ENCODE measurements around the gene CNTN2. TPM values are rescaled to one million over a fixed set of nuclear protein-coding genes. Genes with fewer than 3 reads are reported as not detected.

CNTN2 gene
- total RNA-seq, 1 donor from 2014 or later, result 0.10 TPM

DNA sequence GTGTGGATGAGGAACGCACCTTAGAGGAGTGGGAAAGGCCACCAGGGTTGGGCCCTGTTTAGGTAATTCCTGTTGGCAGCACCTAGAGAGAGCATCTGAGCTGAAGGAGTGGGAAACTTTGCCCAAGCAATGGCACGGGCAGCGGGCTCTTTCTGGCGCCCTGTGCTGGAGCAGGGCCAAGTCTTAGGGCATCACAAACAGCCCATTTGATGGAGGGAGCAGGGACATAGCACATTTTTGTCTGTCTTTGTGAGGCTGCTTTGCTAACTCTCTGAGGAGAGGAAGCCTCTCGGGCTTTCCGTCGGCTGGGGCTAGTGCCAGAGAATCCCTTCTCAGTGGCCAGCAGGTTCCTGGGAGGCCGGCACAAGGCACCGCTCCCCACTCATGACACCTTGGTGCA lies 22.5 kb upstream of the CNTN2 start:
- DNase-seq (ENCODE audit: low spot score), result no peak
- Mint-ChIP-seq H3K27ac (ENCODE audit: unreplicated experiment) (no peak overlapping the region), H3K4me1 (ENCODE audit: unreplicated experiment) (no peaks in the 10 kb centered on the region), H3K27me3 (ENCODE audit: unreplicated experiment) (peaks cover 3% of the 10 kb centered on the region), H3K9me3 (ENCODE audit: unreplicated experiment) (no peaks in the 10 kb centered on the region), H3K36me3 (ENCODE audit: low read depth, unreplicated experiment) (no peaks in the 10 kb centered on the region), H3K4me3 (ENCODE audit: unreplicated experiment) (no peak overlapping the region)
- TF ChIP-seq, protein P1, sequence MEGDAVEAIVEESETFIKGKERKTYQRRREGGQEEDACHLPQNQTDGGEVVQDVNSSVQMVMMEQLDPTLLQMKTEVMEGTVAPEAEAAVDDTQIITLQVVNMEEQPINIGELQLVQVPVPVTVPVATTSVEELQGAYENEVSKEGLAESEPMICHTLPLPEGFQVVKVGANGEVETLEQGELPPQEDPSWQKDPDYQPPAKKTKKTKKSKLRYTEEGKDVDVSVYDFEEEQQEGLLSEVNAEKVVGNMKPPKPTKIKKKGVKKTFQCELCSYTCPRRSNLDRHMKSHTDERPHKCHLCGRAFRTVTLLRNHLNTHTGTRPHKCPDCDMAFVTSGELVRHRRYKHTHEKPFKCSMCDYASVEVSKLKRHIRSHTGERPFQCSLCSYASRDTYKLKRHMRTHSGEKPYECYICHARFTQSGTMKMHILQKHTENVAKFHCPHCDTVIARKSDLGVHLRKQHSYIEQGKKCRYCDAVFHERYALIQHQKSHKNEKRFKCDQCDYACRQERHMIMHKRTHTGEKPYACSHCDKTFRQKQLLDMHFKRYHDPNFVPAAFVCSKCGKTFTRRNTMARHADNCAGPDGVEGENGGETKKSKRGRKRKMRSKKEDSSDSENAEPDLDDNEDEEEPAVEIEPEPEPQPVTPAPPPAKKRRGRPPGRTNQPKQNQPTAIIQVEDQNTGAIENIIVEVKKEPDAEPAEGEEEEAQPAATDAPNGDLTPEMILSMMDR (IDR thresholded peaks at IDR 0.05; ENCODE audit: unreplicated experiment), result no peak

DNA sequence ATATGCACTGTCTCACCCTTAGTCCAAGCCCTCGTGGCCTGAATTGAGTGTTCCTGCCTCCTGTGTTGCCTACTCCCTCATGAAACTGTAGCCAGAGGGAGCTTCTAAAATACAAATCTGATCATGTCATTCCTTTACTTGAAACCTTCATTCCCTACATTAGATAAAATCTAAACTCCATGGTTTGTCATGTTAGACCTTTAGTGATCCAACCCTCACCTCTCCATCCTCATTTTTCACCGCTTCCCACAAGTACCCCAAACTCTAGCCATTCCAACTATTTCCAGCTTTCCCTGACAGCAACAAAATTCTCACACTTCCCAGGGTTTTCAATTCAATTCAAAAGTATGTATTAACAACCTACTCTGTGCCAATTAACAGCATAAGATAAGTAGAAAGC lies 18.3 kb upstream of the CNTN2 start:
- no peak for DNase-seq (ENCODE audit: low spot score)
- Mint-ChIP-seq H3K36me3 (ENCODE audit: low read depth, unreplicated experiment) (no peaks in the 10 kb centered on the region), H3K27me3 (ENCODE audit: unreplicated experiment) (peaks cover 2% of the 10 kb centered on the region), H3K27ac (ENCODE audit: unreplicated experiment) (no peak overlapping the region), H3K9me3 (ENCODE audit: unreplicated experiment) (no peaks in the 10 kb centered on the region), H3K4me1 (ENCODE audit: unreplicated experiment) (no peaks in the 10 kb centered on the region), H3K4me3 (ENCODE audit: unreplicated experiment) (no peak overlapping the region)
- TF ChIP-seq, protein P1 (IDR thresholded peaks at IDR 0.05; ENCODE audit: unreplicated experiment), result no peak

DNA sequence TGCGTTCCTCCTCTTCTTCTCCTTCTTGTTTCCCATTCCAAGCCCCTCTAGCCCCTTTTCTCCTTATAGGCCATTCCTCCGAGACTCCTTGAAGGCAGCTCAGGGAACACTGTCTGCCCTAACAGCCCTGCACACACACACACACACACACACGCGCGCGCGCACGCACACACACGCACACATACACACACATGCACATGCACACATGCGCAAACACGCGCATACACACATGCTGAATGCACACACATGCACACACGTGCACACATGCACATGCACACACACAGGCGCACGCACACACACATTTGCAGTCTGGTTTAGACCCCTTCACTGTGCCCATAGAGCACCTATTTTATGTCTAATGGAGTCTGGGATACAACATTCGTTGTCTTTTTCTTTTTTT lies 17.8 kb upstream of the CNTN2 start:
- Mint-ChIP-seq H3K27ac (ENCODE audit: unreplicated experiment) (no peak overlapping the region), H3K4me1 (ENCODE audit: unreplicated experiment) (no peaks in the 10 kb centered on the region), H3K27me3 (ENCODE audit: unreplicated experiment) (peaks cover 2% of the 10 kb centered on the region), H3K36me3 (ENCODE audit: low read depth, unreplicated experiment) (no peaks in the 10 kb centered on the region), H3K4me3 (ENCODE audit: unreplicated experiment) (no peak overlapping the region), H3K9me3 (ENCODE audit: unreplicated experiment) (no peaks in the 10 kb centered on the region)
- DNase-seq (ENCODE audit: low spot score), result no peak
- TF ChIP-seq, protein P1 (IDR thresholded peaks at IDR 0.05; ENCODE audit: unreplicated experiment), result no peak

DNA sequence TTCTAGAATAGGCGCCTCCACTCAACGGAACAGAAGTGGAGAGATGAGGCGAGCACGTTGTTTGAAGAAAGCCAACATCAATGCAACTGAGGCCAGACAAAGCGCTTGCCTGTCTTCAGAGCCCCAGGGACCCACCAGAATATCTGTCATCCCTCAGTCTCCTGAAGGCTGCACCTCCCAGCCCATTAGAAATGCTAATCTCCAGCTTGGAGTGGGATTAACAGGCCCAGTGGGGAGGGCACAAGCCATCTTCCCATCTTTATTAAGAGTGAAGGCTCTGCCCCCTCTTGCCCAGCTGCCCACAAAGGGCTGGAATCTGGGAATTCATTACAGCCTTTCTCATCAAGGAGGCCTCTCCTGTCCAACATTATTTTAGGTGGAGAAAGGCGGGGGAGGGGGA lies 16.8 kb upstream of the CNTN2 start:
- Mint-ChIP-seq H3K4me1 (ENCODE audit: unreplicated experiment) (no peaks in the 10 kb centered on the region), H3K27ac (ENCODE audit: unreplicated experiment) (no peak overlapping the region), H3K27me3 (ENCODE audit: unreplicated experiment) (peaks cover 2% of the 10 kb centered on the region), H3K9me3 (ENCODE audit: unreplicated experiment) (no peaks in the 10 kb centered on the region), H3K36me3 (ENCODE audit: low read depth, unreplicated experiment) (no peaks in the 10 kb centered on the region), H3K4me3 (ENCODE audit: unreplicated experiment) (no peak overlapping the region)
- DNase-seq (ENCODE audit: low spot score), result no peak
- TF ChIP-seq, protein P1 (IDR thresholded peaks at IDR 0.05; ENCODE audit: unreplicated experiment), result no peak

DNA sequence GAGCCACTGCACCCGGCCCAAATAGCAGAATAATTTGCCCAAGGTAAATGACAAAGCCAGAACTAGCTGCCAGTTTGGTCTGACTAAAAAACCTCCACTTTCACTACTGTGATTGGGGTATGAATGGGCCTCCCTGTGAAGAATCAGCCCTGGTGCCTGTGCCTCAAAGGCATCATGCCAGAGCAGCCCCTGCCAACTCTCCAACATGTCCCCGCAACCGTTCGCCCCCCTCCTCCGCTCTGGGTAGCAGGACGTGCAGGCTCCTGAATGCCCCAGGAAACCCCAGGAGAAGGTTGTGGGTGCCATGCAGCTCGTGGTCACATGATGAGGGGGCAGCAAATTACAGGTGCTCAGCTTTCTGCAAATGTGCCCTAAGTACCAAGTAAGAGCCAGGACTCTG lies 14.6 kb upstream of the CNTN2 start:
- Mint-ChIP-seq H3K9me3 (ENCODE audit: unreplicated experiment) (no peaks in the 10 kb centered on the region), H3K27me3 (ENCODE audit: unreplicated experiment) (peaks cover 2% of the 10 kb centered on the region), H3K4me1 (ENCODE audit: unreplicated experiment) (no peaks in the 10 kb centered on the region), H3K27ac (ENCODE audit: unreplicated experiment) (no peak overlapping the region), H3K4me3 (ENCODE audit: unreplicated experiment) (no peak overlapping the region), H3K36me3 (ENCODE audit: low read depth, unreplicated experiment) (no peaks in the 10 kb centered on the region)
- no peak for DNase-seq (ENCODE audit: low spot score)
- TF ChIP-seq, protein P1 (IDR thresholded peaks at IDR 0.05; ENCODE audit: unreplicated experiment), result no peak

Data from endothelial cell (in vitro differentiated cells).